Islet of Langerhans (tissue), 1 donor: ENCODE data around the gene SLC39A9.
"Not testable (repeated sequence)": the region's sequence is repeated elsewhere in the genome, so short reads cannot be mapped to it uniquely, and the experiment has no call there.

Experiments
- FAIRE-seq: peaks from one replicate; lab custom pipeline; 2011; peaks lifted over from hg19 to GRCh38; lab: Jason Lieb, UNC

The SLC39A9 gene

DNA sequence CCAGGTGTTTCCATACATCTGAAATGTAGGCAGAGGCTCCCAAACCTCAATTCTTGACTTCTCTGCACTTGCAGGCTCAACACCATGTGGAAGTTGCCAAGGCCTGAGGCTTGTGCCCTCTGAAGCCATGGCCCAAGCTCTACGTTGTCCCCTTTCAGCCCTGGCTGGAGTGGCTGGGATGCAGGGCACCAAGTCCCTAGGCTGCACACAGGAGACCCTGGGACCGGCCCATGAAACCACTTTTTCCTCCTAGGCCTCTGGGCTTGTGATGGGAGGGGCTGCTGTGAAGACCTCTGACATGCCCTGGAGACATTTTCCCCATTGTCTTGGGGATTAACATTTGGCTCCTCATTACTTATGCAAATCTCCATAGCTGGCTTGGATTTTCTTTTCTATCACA, 79.6 kb downstream of the SLC39A9 start:
- FAIRE-seq, result not testable (repeated sequence)

DNA sequence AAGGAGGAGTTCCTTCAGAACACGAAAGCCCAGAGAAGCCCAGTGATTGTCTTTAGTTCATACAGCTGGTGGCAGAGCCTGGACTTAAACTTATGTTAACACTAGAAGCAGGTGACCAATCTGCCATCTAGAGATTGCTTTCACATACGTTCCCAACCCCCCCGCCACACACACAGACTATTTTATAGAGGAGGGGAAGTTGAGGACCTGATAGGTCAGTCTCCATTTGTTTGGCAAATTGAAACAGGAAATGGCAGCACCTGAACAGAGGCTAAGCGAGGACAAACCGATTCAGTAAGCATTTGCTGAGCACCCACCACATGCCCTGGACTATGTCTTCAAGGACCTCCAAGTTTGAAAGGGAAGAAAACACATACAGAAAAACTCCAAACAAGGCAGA, 81.2 kb downstream of the SLC39A9 start:
- no peak for FAIRE-seq

DNA sequence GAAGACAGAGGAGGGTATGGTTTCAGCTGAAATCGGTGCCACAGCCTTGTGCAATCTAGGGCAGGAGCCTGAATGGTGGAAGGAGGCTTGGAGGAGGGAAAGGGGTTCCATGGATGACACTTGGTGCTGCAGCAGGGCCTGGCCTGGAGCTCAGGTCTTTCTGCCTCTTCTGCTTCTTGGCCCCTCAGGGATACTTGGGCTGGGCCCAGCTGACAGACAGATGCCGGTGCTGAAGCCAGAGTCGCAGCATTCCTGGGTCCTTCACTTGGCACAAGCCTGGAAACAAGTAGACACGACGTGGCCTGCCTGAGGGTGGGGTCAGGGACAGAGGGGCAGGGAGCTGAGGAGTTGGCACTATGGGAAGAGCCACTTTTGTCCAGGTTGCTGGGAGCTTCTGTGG, 81.6 kb downstream of the SLC39A9 start:
- no peak for FAIRE-seq

- no peak for FAIRE-seq
Observed at GRCh38 chr14:69481815-69482568, 83.5 kb downstream of the SLC39A9 start.

GRCh38 chr14:69483765-69484443, 85.4 kb downstream of the SLC39A9 start:
- FAIRE-seq, result no peak

DNA sequence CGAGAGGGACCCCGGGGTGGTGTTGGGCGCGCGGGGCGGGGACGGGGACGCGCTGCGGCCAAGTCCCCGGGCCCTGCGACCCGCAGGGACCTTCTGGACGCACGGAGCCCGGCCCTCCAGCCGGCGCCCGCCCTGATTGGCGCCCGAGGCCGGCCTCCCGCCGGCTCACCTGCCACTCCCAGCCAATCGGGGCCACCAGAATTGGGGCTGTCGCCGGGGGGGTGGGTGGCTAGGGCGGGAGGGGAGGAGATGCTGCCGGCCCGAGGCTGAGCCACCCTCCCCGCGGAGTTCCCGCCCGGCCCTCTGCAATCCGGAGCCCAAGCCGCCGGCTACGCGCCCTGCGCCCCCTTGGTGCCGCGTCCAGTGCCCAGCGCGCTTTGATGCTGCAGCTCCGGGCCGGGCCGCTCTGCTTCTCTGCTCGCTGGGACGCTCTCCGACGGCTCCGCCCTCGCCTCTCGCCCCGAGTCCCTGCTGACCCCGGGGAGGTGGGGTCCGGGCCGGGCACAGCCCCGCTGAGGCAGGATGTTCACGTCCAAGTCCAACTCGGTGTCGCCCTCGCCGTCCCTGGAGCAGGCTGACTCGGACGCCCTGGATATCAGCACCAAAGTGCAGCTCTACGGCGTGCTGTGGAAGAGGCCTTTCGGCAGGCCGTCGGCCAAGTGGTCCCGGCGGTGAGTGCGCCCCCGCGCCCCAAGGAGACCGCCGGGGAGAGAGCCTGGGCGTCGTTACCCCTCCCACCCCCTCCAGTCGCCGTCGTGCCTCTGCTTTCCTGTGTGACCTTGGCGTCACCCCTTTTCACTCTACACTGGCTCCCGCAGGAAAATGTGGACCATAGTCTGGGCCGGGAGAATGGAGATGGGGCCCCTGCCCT, 86.2 kb downstream of the SLC39A9 start, which contains the start of gene PLEKHD1:
Gene PLEKHD1 (plus strand): TSS at position 285 of the 871 bp plus-strand sequence. CDS start 238 bp downstream, at position 523.
- FAIRE-seq, result no peak

DNA sequence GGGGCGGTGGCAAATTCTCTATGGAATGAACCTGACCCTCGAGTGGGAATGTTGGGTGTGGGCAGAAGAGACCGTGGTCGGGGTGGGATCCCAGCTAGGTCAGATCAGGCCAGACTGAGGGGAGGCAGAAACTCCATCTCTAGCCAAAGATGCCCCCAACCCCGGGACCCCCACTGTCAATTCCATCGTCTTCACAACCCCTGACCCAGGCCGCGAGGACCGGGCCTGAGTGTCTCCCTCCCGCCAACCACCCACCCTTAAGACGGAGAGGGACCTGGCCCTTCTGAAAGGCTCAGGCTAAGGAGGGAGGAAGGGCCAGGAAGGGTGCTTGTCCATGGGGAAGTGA, 86.8 kb downstream of the SLC39A9 start:
- FAIRE-seq, result no peak

GRCh38 chr14:69485701-69486100, 87.2 kb downstream of the SLC39A9 start:
- FAIRE-seq, result no peak

GRCh38 chr14:69487226-69487625, 88.7 kb downstream of the SLC39A9 start:
- no peak for FAIRE-seq

DNA sequence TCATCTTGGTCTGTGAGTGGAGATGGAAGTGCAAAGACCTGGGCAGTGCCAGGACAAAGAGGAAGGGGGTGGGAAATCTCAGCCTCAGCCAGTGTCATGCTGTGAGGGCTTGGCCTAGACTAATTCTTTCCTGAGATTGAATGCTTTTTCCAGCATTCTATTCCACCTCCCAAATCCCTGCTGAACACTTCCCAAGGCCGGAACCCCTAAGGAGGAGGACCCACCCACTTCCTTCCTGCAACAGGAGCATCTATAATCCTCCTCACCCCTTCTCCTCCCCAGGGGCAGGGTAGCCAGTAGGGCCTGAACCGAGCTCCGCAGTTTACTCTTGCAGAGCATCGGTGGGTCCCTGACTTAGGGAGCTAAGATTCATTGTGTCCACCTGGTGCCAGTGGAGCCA, 89.3 kb downstream of the SLC39A9 start:
- FAIRE-seq, result no peak

- no peak for FAIRE-seq
Observed at GRCh38 chr14:69489495-69489894, 91.0 kb downstream of the SLC39A9 start.

DNA sequence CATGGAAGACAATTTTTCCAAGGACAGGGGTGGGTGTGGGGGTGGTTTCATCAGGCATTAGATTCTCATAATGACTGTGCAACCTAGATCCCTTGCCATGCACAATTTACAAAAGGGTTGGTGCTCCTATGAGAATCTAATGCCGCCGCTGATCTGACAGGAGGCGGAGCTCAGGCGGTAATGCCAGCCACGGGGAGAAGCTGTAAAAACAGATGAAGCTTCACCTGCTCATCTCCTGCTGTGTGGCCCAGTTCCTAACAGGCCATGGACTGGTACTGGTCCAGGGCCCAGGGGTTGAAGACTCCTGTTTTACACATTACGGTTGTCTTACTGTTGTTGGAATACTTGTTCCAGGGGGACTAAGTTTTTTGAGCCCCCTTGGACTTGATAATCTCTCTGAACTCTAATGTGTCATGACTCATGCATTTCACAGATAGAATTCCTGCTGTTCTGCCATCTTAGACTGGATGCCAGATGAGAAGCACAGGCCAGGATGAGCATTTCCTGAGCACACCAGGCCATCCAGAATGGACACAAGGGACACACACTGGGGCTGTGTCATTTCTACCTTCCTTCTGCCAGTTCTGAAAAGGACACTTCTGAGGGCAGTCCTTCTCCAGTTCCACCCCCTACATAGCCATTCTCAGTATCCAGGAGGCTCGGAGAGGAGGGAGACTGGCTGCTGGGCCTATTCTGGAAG, 91.9 kb downstream of the SLC39A9 start:
- FAIRE-seq, result no peak

GRCh38 chr14:69491193-69491592, 92.7 kb downstream of the SLC39A9 start:
- no peak for FAIRE-seq

- no peak for FAIRE-seq
Observed at GRCh38 chr14:69493038-69493437, 94.5 kb downstream of the SLC39A9 start.

DNA sequence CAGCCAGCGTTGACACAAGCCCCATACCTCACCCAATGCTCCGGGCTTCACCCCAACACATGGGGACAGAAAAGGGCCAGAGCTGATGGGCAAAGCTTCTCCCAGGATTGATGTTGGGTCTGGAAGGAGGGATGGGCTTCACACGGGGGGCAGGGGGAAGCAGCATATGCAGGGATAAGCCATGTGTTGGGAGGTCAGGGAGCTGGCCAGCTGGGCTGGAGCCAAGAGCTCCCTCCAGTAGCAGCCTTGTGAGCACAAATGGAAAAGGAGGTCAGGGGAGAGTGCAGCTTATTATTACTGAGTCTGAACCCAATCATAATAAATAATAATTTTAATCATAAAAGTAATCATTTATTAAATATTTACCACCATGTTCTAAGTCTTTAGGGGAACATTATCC, 95.3 kb downstream of the SLC39A9 start:
- no peak for FAIRE-seq

DNA sequence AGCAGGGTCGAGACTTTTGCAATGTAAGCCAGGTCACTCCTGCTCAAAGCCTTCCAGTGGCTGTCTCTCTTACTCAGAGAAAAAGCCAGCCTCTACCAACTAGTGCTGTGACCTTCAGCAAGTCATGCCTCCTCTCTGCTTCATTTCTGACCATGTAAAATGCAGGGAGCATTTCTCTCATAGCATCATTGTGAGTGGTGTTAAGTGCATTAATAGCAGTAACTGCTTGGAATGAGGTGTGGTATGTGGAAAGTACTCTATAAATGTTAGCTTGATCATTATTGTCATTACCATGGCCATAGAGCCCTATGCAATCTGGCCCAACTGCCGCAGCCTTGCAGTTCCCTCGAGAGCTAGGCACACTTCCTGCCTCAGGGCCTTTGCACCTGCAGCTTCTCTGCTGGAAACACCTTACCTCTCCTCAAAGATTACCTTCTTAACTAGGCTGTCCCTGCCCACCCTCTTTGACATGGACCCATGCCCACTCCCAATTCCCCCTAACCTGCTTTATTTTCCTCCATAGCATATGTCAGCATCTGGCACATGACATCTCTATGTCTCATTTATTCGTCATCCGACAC, 96.9 kb downstream of the SLC39A9 start:
- FAIRE-seq, result no peak

DNA sequence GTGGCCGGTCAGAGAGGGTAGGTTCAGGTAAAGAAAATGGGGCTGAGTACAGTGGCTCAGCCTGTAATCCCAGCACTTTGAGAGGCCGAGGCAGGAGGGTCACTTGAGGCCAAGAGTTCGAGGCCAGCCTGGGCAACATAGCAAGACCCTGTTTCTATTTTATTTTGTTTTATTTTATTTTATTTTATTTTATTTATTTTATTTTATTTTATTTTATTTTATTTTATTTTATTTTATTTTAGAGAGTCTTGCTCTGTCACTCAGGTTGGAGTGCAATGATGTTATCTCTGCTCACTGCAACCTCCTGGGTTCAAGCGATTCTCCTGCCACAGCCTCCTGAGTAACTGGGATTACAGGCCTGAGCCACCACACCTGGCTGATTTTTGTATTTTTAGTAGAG, 99.4 kb downstream of the SLC39A9 start:
- not testable (repeated sequence) for FAIRE-seq

DNA sequence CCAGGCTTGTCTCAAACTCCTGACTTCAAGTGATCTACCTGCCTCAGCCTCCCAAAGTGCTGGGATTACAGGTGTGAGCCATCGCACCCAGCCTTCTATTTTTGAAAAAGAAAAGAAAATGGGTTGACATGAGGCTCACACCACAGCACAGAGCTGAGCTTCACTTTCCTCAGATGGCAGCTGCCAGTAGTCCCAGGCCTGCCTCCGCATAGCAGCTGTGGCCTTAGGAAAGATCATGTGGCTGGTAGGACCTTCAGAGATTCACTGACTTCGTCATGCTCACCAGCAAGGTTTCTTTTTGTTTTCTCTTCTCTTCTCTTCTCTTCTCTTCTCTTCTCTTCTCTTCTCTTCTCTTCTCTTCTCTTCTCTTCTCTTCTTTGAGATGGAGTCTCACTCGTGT, 99.8 kb downstream of the SLC39A9 start:
- FAIRE-seq, result not testable (repeated sequence)

- no peak for FAIRE-seq
Observed at GRCh38 chr14:69499436-69499835, 100.9 kb downstream of the SLC39A9 start.

GRCh38 chr14:69500096-69500495, 101.6 kb downstream of the SLC39A9 start:
- FAIRE-seq, result no peak

DNA sequence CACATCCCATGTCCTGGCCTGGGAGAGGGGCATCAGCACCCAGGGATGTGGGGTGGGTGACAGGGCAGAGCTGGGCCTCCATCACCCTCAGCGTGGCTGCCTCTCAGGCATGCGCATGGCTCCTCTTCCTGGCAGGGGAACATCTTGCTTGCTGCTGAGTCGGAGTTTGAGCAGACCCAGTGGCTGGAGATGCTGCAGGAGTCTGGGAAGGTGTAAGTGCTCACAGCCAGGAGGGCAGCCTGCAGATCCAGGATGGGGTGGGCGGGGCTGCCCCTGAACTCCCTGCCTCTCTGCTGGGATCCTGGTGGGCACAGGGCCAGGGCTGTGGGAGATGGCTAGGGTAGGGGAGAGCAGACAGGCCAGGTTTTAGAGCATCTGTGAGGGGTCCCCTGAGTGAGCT, 102.2 kb downstream of the SLC39A9 start:
- FAIRE-seq, result no peak

DNA sequence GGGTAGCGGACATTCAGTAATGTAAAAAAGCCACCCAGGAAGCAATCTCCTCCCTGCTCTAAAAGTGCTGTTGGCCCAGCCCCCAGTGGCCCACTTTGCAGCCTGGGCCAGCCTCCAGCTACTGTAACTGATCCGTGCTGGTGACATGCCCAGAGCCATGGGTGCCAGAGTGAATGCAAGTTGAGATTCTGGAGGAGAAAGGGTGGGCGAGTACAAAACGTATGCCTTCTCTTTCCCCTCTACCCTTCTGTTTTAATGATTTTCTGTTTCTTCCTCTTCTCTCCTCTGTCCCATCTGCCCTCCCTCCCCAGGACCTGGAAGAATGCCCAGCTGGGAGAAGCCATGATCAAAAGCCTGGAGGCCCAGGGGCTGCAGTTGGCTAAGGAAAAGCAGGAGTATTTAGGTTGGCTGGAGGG, 102.9 kb downstream of the SLC39A9 start:
- FAIRE-seq, result no peak
